ENCODE measurements around the gene INPP5A.
"Not testable (repeated sequence)": the region's sequence is repeated elsewhere in the genome, so short reads cannot be mapped to it uniquely, and the experiment has no call there.

INPP5A gene

GRCh38 chr10:132748545-132749370 is 211.2 kb downstream of the INPP5A start:
- DNase-seq: no peak

GRCh38 chr10:132749371-132749795 is 211.8 kb downstream of the INPP5A start:
- no peak for DNase-seq

GRCh38 chr10:132750936-132751335 is 213.3 kb downstream of the INPP5A start:
- DNase-seq: no peak

GRCh38 chr10:132752378-132752777 is 214.8 kb downstream of the INPP5A start:
- DNase-seq: no peak

GRCh38 chr10:132752961-132753360 is 215.4 kb downstream of the INPP5A start:
- no peak for DNase-seq

GRCh38 chr10:132753596-132753995 is 216.0 kb downstream of the INPP5A start:
- DNase-seq: no peak

- DNase-seq: no peak
Measured at GRCh38 chr10:132754071-132754470, 216.5 kb downstream of the INPP5A start.

- no peak for DNase-seq
Measured at GRCh38 chr10:132755166-132755711, 217.7 kb downstream of the INPP5A start.

- DNase-seq: no peak
Measured at GRCh38 chr10:132756591-132756990, 219.0 kb downstream of the INPP5A start.

- no peak for DNase-seq
Measured at GRCh38 chr10:132757171-132757570, 219.6 kb downstream of the INPP5A start.

GRCh38 chr10:132758865-132759264 is 221.3 kb downstream of the INPP5A start:
- DNase-seq: no peak

GRCh38 chr10:132761395-132762060 is 223.9 kb downstream of the INPP5A start:
- no peak for DNase-seq

GRCh38 chr10:132762267-132762666 is 224.7 kb downstream of the INPP5A start:
- no peak for DNase-seq

GRCh38 chr10:132763545-132763944 is 226.0 kb downstream of the INPP5A start:
- DNase-seq: no peak

- DNase-seq: no peak
Measured at GRCh38 chr10:132764108-132764507, 226.5 kb downstream of the INPP5A start.

GRCh38 chr10:132765435-132765834 is 227.8 kb downstream of the INPP5A start:
- DNase-seq: no peak

- DNase-seq: no peak
Measured at GRCh38 chr10:132766291-132766690, 228.7 kb downstream of the INPP5A start.

- no peak for DNase-seq
Measured at GRCh38 chr10:132768346-132769248, 231.0 kb downstream of the INPP5A start.

- DNase-seq: no peak
Measured at GRCh38 chr10:132770061-132771021, 232.8 kb downstream of the INPP5A start.

- not testable (repeated sequence) for DNase-seq
Measured at GRCh38 chr10:132772816-132773215, 235.2 kb downstream of the INPP5A start.

- DNase-seq: no peak
Measured at GRCh38 chr10:132774181-132774901, 236.8 kb downstream of the INPP5A start.
